ENCODE data around the gene HEPACAM. TPM values are rescaled to one million over a fixed set of nuclear protein-coding genes. Genes with fewer than 3 reads are reported as not detected.

Gene HEPACAM
- total RNA-seq, 1 donor from 2014 or later: 16.5 TPM

DNA sequence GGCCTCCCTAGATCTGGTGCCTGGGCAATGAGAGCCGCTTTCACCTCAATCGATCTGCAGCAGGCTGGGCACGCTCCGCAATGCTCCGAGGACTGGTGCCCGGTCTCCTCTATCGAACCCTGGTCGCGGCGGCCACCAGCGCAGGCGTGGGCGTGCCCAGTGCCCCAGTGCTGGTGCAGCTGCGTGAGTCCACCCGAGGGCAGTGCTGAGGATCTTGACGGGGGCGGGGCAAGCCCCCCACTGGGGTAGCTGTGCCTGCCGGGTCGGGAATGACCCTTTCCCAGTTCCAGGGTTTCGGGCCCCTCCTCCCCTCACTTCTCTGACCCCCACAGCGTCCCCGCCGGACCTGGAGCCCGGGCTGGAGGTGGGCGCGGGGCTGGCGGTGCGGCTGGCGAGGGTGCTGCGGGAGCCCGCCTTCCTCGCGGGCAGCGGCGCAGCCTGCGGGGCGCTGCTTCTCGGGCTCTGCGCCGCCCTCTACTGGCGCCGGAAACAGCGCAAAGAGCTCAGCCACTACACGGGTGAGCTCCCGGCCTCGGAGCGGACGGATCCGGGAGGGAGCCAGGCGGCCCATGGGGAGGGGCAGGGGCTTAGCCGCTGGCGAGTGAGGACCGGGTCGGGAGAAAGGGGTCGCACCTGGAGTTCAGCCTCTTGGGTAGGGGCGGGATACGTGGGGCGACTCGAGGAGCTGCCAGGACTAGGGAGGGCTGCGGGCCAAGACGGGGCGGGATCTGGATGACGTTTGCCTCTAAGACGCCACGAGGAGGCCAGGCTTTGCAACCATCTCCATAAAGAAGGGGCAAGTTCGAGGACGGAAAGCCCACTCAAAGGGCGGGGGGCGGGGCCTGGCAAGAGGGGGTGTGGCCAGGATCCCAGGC lies 59.7 kb downstream of the HEPACAM start:
- intact Hi-C loops (cut with DNase I): no loop called here
- DNase-seq (ENCODE audit: low spot score): peak; percentile 93
- ATAC-seq: peak; percentile 94

DNA sequence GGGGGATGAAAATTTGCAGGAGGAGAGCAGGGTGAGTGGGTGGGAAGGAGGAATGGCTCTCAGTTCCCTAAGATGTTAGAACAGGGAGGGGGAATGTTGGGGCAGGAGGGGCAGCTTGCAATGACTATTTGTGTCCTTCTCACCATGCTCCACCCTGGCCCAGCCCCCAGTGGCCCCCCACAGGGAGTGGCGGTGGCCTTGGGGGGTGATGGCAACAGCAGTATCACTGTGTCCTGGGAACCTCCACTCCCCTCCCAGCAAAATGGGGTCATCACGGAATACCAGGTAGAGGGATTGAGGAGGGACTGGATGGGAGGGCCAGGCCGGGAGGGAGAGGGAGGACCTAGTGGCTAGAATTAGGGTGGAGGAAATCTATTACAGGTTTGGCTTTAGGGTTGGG lies 60.4 kb downstream of the HEPACAM start:
- intact Hi-C loops (cut with DNase I): no loop called here
- DNase-seq (ENCODE audit: low spot score) (no peak), ATAC-seq (no peak)

DNA sequence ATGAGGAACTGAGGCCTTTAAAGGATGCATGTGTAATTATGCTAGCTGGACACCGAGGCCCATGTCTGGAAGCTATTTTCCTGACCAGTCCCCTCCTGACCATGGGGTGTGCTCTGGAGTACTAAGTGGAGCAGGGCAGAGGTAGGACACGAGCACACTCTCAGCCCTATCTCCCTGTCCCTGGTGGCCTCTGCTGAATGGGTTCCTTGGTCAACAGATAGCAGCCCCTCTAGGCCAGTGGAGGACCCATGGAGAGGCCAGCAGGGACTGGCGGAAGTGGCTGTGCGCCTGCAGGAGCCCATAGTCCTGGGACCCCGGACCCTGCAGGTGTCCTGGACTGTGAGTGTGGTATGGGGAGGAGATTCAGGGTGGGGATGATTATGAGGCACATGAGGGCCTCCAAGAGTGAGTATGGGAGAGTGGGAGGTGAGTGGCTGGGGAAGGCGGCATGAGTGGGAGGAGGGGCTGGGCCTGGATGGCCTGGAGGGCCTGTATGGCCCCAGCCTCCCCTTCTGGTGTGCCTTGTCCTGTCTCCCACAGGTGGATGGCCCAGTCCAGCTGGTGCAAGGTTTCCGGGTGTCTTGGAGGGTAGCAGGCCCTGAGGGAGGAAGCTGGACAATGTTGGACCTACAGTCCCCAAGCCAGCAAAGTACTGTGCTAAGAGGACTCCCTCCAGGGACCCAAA lies 61.1 kb downstream of the HEPACAM start:
- intact Hi-C loops (cut with DNase I): no loop called here
- ATAC-seq (no peak), DNase-seq (ENCODE audit: low spot score) (no peak)

DNA sequence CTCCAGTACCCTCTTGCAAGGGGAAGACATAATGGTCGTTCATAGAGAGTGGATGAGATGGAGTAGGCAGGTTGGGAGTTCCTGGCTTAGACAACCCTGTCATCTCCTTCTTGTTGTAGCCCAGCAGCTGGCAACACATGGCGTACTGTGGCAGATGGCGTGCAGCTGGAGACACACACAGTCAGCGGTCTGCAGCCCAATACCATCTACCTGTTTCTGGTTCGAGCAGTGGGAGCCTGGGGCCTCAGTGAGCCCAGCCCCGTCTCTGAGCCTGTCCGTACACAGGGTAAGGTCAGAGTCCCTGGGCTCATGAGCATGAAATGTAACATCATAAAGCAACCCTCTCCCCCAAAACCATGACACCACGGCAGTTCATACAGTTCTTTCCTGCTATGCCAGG lies 61.9 kb downstream of the HEPACAM start:
- DNase-seq (ENCODE audit: low spot score) (peak; percentile 50), ATAC-seq (no peak)
- intact Hi-C loops (cut with DNase I): no loop called here

GRCh38 chr11:124872741-124873140 lies 63.1 kb downstream of the HEPACAM start:
- intact Hi-C loops (cut with DNase I): no loop called here
- DNase-seq (ENCODE audit: low spot score) (no peak), ATAC-seq (no peak)

DNA sequence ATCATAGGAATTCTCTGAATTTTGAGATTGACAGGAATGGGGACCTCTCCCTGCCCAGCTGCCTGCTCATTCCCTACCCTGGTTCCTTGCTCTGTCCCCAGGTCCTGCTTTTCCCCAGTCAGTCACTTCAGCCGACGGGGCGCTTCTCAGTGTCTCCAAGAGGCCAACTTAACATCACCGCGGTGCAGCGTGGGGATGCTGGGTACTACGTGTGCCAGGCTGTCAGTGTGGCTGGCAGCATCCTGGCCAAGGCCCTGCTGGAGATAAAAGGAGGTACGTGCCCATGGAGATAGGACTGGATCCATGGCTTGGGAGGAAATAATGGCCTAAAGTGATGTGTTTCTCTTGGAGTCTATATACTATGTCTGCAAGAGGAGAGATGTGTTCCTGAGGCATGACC lies 63.6 kb downstream of the HEPACAM start:
- ATAC-seq: no peak
- peak; percentile 40 for DNase-seq (ENCODE audit: low spot score)
- intact Hi-C loops (cut with DNase I): no loop called here

- intact Hi-C loops (cut with DNase I): no loop called here
Observed at GRCh38 chr11:124870430-124870829, 65.4 kb downstream of the HEPACAM start.

DNA sequence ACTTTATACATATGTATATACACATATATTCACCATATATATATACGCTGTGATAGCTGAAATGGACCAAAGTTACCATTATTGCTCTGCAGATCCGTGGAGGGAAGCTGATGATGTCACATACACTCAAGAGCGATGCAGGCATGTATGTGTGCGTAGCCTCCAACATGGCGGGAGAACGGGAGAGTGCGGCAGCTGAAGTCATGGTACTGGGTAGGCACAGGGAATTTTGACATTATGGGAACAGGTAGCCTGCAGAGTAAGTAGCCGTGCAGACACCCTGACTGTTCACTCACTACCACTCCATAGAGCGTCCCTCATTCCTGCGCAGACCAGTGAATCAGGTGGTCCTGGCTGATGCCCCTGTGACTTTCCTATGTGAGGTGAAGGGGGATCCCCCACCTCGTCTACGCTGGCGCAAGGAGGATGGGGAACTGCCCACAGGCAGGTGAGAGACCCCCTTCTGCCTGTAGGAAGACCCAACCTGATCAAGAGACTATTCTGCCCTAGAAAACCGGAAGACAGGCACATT lies 65.9 kb downstream of the HEPACAM start:
- DNase-seq (ENCODE audit: low spot score) (no peak), ATAC-seq (no peak)
- intact Hi-C loops (cut with DNase I): loop anchor here (10.0 kb wide), 1 partner anchor 195 kb away; the partner anchor contains the start of genes SIAE and SPA17

More at GRCh38 chr11:124870430-124870829, 65.4 kb downstream of the HEPACAM start:
- DNase-seq (ENCODE audit: low spot score) (no peak), ATAC-seq (no peak)

DNA sequence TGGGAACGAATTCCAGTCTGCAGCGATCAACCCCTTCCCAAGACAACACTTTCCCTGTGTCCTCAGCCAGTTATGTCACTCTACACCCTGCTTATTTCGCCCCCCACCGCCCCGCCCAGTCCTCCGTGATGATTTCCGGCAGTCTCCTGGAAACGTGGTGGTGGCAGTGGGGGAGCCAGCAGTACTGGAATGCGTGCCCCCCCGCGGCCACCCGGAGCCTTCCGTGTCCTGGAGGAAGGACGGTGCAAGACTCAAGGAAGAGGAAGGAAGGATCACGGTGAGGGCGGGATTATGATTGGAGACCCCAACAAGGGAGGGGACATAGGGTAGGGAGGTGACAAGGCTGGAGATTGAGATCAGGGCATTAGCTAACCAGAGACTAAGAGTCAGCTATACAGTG lies 66.5 kb downstream of the HEPACAM start:
- intact Hi-C loops (cut with DNase I): loop anchor here (10.0 kb wide), 1 partner anchor 195 kb away; the partner anchor contains the start of genes SIAE and SPA17
- ATAC-seq (no peak), DNase-seq (ENCODE audit: low spot score) (peak; percentile 49)

Other genes with a start within 250 kb of the HEPACAM start
- gene NRGN, start 196.1 kb downstream of the HEPACAM start, total RNA-seq: 6.2 TPM
- 2.0 TPM for gene VSIG2, start 183.8 kb downstream of the HEPACAM start, total RNA-seq
- gene ESAM, start 173.8 kb downstream of the HEPACAM start, total RNA-seq: 61.0 TPM
- 22.1 TPM for gene MSANTD2, start 135.6 kb downstream of the HEPACAM start, total RNA-seq
- gene ROBO3, start 70.6 kb downstream of the HEPACAM start, total RNA-seq: 36.6 TPM
- 34.4 TPM for gene ROBO4, start 38.2 kb downstream of the HEPACAM start, total RNA-seq
- not detected for gene HEPN1, start 16.8 kb downstream of the HEPACAM start, total RNA-seq
- 2.8 TPM for gene CCDC15, start 18.2 kb upstream of the HEPACAM start, total RNA-seq
- gene SLC37A2, start 127.3 kb upstream of the HEPACAM start, total RNA-seq: 12.7 TPM
- 15.2 TPM for gene TMEM218, start 175.6 kb upstream of the HEPACAM start, total RNA-seq
- gene PKNOX2, start 228.7 kb upstream of the HEPACAM start, total RNA-seq: 17.3 TPM

Measured in sciatic nerve (tissue), 2 donors.